Testis (tissue), 3 donors: ENCODE measurements around the gene SNAPC2. TPM values are rescaled to one million over a fixed set of nuclear protein-coding genes. Genes with fewer than 3 reads are reported as not detected.

Source experiments
- DNase-seq: peaks from one replicate; pipeline ENCODE4 v3.0.0-alpha.2; 2019
- H3K27ac ChIP-seq, 2 donors: fragments of 200-600 bp; sonication (generic); one replicate each; pipeline ENCODE4 v1.5.1; 2019
- H3K27me3 ChIP-seq: fragments of 200-600 bp; sonication (generic); one replicate; pipeline ENCODE4 v1.5.1; 2019
- H3K36me3 ChIP-seq: fragments of 200-600 bp; sonication (generic); one replicate; pipeline ENCODE4 v1.5.1; 2017; ENCODE audit warnings: low read depth; ENCODE audit errors: missing control alignments
- H3K4me1 ChIP-seq: fragments of 200-600 bp; sonication (generic); one replicate; pipeline ENCODE4 v1.5.1; 2019
- H3K4me3 ChIP-seq, 2 donors: fragments of 200-600 bp; sonication (generic); one replicate each; pipeline ENCODE4 v1.5.1; 2017 to 2019
- H3K9me3 ChIP-seq: fragments of 200-600 bp; sonication (generic); one replicate; pipeline ENCODE4 v1.5.1; 2017
- CTCF ChIP-seq, 3 experiments: fragments of 450-650 bp in 2 of 3; fragments of 200-600 bp in 1 of 3; sonication (generic) in 1 of 3; IDR thresholded peaks; one replicate each; pipeline ENCODE4 v1.5.1; 2016 to 2019; ENCODE audit warnings: antibody characterized with exemption in 3 of 3, mild to moderate bottlenecking in 2 of 3, moderate library complexity in 1 of 3
- POLR2A ChIP-seq: fragments of 450-650 bp; IDR thresholded peaks from one replicate; pipeline ENCODE4 v1.6.1; 2017; ENCODE audit warnings: antibody characterized with exemption, mild to moderate bottlenecking, moderate library complexity
- WGBS, 2 donors: methylation state at CpG; one replicate each; pipeline ENCODE4 v1.1.5; 2018; 5-methylcytosine and 5-hydroxymethylcytosine counted together
- intact Hi-C: fragments of 100-400 bp; cut with DNase I; formaldehyde crosslinking; loops from one replicate; pipeline ENCODE4 v1.15.1; 2023; ENCODE audit warnings: low total_unique reads
- polyA plus RNA-seq: library from polyadenylated mRNA; stranded (reverse); fragments of 350-450 nt; fragmentation: Illumina TruSeq; extraction: RNeasy Lipid Tissue Mini Kit (QIAGEN cat#74804); gene quantifications from one replicate; pipeline ENCODE4 v1.2.3, GENCODE V29; 2014; ENCODE audit warnings: low read depth, low replicate concordance; ENCODE audit not compliant: insufficient read depth
- total RNA-seq, 2 donors: library from RNA; depleted of rRNA; stranded (reverse); fragments of >200 nt; gene quantifications; one replicate each; pipeline ENCODE4 v1.2.3, GENCODE V29; 2016

The SNAPC2 gene
- total and polyA plus RNA-seq, 3 donors from 2014 or later = 51.9 to 88.6 (median 72.5) TPM

DNA sequence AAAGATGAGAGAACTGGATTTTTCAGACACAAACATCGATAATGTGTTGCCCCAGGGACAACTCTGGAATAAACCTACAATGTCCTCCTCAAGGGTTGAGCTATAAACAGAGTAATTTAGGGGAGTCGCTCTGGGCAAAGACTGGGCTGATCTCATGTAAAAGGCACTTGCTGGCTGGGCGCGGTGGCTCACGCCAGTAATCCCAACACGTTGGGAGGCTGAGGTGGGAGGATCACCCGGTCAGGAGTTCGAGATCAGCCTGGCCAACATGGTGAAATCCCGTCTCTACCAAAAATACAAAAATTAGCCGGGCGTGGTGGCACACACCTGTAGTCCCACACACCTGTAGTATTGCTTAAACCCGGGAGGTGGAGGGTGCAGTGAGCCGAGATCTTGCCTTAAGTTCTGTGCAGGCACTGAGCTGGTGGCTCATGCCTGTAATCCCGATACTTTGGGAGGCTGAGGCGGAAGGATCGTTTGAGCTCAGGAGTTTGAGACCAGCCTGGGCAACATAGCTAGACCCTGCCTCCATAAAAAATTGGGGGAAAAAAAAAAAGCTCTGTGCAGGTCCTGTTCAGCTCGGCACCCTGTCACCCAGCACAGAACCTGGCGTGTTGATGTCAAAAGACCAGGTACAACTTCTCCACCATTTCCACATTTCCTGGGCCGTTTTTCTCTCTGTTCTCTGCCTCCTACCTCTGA lies 21.9 kb downstream of the SNAPC2 start:
- no peaks in the 10 kb centered on the region for H3K27me3 ChIP-seq
- no peaks in the 10 kb centered on the region for H3K9me3 ChIP-seq
- 74 to 80% methylated on average over 19 of the region's 19 CpGs for WGBS, 2 donors
- H3K27ac ChIP-seq = no peak overlapping the region
- H3K4me3 ChIP-seq = peak overlapping the region in 1 of 2 donors; percentile 77
- no peak for DNase-seq
- no peaks in the 10 kb centered on the region for H3K36me3 ChIP-seq
- TF ChIP-seq CTCF (IDR thresholded peaks at IDR 0.05) (no peak), POLR2A (no peak)
- peaks cover 7% of the 10 kb centered on the region for H3K4me1 ChIP-seq
- intact Hi-C loops = loop anchor here (10.0 kb wide), 1 partner anchor 313 kb away; no protein-coding TSS in a partner anchor

DNA sequence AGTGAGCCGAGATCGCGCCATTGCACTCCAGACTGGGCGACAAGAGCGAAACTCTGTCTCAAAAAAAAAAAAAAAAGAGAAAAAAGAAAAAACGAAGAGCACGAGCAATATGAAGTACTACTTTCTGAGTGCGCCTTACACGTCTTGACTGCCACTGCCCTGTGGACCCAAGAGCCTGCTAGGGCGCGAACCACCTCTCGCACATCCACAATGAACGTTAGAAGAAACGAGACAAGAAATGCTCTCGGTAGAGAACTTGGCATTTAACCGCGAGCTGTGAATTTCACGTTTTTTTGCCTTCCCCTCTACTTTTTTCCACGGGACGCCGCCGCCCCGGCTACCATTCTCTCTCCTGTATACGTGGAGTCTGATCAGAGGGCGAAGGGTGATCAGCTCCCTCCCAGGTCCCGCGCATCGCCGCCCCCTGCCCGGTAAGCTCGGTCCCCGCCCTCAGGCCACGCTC lies 22.9 kb downstream of the SNAPC2 start:
- no peaks in the 10 kb centered on the region for H3K27me3 ChIP-seq
- H3K36me3 ChIP-seq = no peaks in the 10 kb centered on the region
- intact Hi-C loops = loop anchor here (10.0 kb wide), 1 partner anchor 312 kb away; no protein-coding TSS in a partner anchor
- peaks cover 7% of the 10 kb centered on the region for H3K4me1 ChIP-seq
- peak overlapping the region; percentile 87 to 94 for H3K27ac ChIP-seq
- H3K9me3 ChIP-seq = no peaks in the 10 kb centered on the region
- no peak for DNase-seq
- peak overlapping the region; percentile 77 to 82 for H3K4me3 ChIP-seq
- 2 to 4% methylated on average over 25 to 33 of the region's 33 CpGs for WGBS, 2 donors
- no peak for TF ChIP-seq CTCF (IDR thresholded peaks at IDR 0.05)
- no peak for TF ChIP-seq POLR2A

DNA sequence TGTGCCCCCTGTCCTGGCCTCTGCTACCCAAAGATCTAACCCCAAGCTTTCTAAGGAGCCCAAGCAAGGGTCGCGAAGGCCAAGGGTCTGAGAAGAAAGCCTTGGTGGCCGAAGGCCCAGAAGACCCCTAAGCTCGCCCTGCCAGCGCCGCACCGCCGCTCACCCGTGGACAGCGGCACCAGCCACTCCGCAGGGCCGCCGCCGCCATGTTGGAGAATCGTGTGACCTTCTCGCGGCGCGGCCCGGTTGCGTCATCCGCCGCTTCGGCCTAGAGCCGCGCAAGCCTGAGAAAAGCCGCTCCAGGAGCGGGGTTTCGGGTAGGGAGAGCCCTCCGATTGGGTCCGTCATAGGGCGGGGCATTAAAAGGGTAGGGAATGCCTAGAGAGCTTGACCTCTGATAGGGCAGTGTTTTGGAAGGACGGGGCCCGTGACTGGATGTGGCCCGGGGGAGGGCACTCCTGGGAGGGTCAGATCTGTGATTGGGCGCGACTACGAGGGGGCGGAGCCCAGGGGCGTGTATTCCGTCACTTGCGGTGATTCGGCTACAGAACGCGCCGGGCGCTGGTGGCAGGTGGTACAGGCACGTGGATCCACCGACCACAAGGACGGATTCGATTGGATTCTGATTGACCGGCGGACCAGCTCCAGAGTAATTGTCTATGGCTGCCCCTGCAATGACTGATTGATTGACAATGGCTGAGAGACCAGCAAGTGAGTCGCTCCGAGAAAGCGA lies 23.5 kb downstream of the SNAPC2 start, which contains the start of gene TIMM44:
TIMM44 (minus strand) TSS at position 223 of the 733 bp plus-strand sequence; CDS start at position 208, 15 bp downstream.
- Histone ChIP-seq H3K36me3 (no peaks in the 10 kb centered on the region), H3K9me3 (no peaks in the 10 kb centered on the region), H3K27ac (peak within 1 kb of the TSS; percentile 87 to 94), H3K4me3 (peak within 1 kb of the TSS; percentile 77 to 82), H3K27me3 (no peaks in the 10 kb centered on the region), H3K4me1 (peaks cover 7% of the 10 kb centered on the region)
- WGBS, 2 donors = 0% methylated on average over 7 to 49 of the region's 56 CpGs
- TF ChIP-seq CTCF (IDR thresholded peaks at IDR 0.05) = peak in 1 of 3 experiments; percentile 25
- TF ChIP-seq POLR2A = no peak
- intact Hi-C loops = loop anchor here (10.0 kb wide), 1 partner anchor 311 kb away; no protein-coding TSS in a partner anchor
- peak; percentile 99 for DNase-seq

- intact Hi-C loops = loop anchor here (10.0 kb wide), 1 partner anchor 311 kb away; no protein-coding TSS in a partner anchor
- H3K4me3 ChIP-seq = peak overlapping the region; percentile 77 to 82
- peaks cover 7% of the 10 kb centered on the region for H3K4me1 ChIP-seq
- peak overlapping the region in 1 of 2 donors; percentile 94 for H3K27ac ChIP-seq
- H3K9me3 ChIP-seq = no peaks in the 10 kb centered on the region
- DNase-seq = peak; percentile 95
- WGBS, 2 donors = 25 to 26% methylated on average over 18 of the region's 18 CpGs
- no peaks in the 10 kb centered on the region for H3K36me3 ChIP-seq
- no peaks in the 10 kb centered on the region for H3K27me3 ChIP-seq
- TF ChIP-seq CTCF (IDR thresholded peaks at IDR 0.05) = peak; percentile 81 to 94 (median 92)
- no peak for TF ChIP-seq POLR2A
These were observed 24.1 kb downstream of the SNAPC2 start for GRCh38 chr19:7944177-7944761.
